Coronary artery (tissue), 2 donors: ENCODE results near the gene SERPINB3.

Experiments used
- DNase-seq: peaks from one replicate; pipeline ENCODE4 v3.0.0-alpha.2; 2017; ENCODE audit warnings: low spot score
- H3K27ac ChIP-seq, 2 donors: fragments of 200-600 bp; sonication (generic); one replicate each; pipeline ENCODE4 v1.5.1; 2016 to 2019
- H3K4me3 ChIP-seq: fragments of 200-600 bp; sonication (generic); 2 replicates; pipeline ENCODE4 v1.5.1; 2016; ENCODE audit warnings: mild to moderate bottlenecking, moderate library complexity
- CTCF ChIP-seq: fragments of 200-600 bp; sonication (generic); IDR thresholded peaks from one replicate; pipeline ENCODE4 v1.5.1; 2019; ENCODE audit warnings: antibody characterized with exemption

Gene SERPINB3

GRCh38 chr18:63619661-63620060 is 42.0 kb downstream of the SERPINB3 start:
- DNase-seq: no peak
- H3K4me3 ChIP-seq: no peak overlapping the region
- H3K27ac ChIP-seq: no peak overlapping the region
- no peak for TF ChIP-seq CTCF

- no peak overlapping the region for H3K27ac ChIP-seq
- no peak for DNase-seq
- TF ChIP-seq CTCF: no peak
- no peak overlapping the region for H3K4me3 ChIP-seq
Observed at GRCh38 chr18:63617915-63618234, 43.8 kb downstream of the SERPINB3 start.

- H3K4me3 ChIP-seq: no peak overlapping the region
- TF ChIP-seq CTCF: no peak
- no peak overlapping the region for H3K27ac ChIP-seq
- DNase-seq: no peak
Observed at GRCh38 chr18:63617049-63617914, 44.4 kb downstream of the SERPINB3 start.

GRCh38 chr18:63613420-63613819 is 48.3 kb downstream of the SERPINB3 start:
- no peak for TF ChIP-seq CTCF
- no peak for DNase-seq
- Histone ChIP-seq H3K27ac (no peak overlapping the region), H3K4me3 (no peak overlapping the region)

- no peak overlapping the region for H3K27ac ChIP-seq
Observed at GRCh38 chr18:63606526-63606925, 55.2 kb downstream of the SERPINB3 start.

More at GRCh38 chr18:63606526-63606925, 55.2 kb downstream of the SERPINB3 start:
- no peak for TF ChIP-seq CTCF
- no peak overlapping the region for H3K4me3 ChIP-seq
- no peak for DNase-seq
